ENCODE measurements around the gene ZDHHC5. TPM values are rescaled to one million over a fixed set of nuclear protein-coding genes. Genes with fewer than 3 reads are reported as not detected.

ZDHHC5 gene, protein sequence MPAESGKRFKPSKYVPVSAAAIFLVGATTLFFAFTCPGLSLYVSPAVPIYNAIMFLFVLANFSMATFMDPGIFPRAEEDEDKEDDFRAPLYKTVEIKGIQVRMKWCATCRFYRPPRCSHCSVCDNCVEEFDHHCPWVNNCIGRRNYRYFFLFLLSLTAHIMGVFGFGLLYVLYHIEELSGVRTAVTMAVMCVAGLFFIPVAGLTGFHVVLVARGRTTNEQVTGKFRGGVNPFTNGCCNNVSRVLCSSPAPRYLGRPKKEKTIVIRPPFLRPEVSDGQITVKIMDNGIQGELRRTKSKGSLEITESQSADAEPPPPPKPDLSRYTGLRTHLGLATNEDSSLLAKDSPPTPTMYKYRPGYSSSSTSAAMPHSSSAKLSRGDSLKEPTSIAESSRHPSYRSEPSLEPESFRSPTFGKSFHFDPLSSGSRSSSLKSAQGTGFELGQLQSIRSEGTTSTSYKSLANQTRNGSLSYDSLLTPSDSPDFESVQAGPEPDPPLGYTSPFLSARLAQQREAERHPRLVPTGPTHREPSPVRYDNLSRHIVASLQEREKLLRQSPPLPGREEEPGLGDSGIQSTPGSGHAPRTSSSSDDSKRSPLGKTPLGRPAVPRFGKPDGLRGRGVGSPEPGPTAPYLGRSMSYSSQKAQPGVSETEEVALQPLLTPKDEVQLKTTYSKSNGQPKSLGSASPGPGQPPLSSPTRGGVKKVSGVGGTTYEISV
- 10 to 100 TPM; 27.2 to 69.7 (median 60.1) TPM for total RNA-seq

DNA sequence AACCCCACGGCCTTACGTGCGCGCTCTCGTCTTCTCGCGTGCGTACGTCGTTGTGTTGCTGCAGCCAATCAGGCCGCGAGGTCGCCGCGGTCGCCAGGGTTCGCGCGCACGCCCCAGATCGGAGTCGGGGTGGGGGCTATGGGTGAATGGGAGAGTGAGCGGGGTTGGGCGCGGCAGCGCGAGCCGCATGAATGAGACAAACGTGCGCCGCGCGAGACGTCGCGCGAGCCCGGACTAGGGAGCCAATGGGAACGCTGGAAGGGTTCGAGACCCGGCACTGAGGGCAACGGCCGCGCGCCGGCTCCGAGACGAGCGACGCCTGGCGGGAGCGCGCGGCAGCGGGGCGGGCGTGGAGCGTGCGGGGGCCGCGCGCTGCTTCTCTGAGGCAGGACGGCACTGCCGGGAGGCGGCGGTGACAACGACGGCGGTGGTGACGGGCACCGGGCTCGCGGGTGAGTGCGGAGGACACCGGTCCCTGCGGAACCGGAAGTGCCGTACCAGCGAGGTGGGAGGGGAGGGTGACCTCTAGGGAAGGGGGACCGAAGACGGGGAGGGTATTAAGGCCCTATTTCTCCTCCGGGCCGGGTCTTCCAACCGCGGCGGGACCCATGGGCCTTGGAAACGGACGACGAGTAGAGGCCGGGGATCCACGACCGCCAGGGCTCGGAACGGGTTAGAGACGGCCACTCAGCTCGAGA is at the start of gene ZDHHC5:
ZDHHC5 (plus strand) TSS at position 379 of the 698 bp plus-strand sequence. CDS start 4,977 bp downstream, outside the sequence.
- TF ChIP-seq, protein P1, sequence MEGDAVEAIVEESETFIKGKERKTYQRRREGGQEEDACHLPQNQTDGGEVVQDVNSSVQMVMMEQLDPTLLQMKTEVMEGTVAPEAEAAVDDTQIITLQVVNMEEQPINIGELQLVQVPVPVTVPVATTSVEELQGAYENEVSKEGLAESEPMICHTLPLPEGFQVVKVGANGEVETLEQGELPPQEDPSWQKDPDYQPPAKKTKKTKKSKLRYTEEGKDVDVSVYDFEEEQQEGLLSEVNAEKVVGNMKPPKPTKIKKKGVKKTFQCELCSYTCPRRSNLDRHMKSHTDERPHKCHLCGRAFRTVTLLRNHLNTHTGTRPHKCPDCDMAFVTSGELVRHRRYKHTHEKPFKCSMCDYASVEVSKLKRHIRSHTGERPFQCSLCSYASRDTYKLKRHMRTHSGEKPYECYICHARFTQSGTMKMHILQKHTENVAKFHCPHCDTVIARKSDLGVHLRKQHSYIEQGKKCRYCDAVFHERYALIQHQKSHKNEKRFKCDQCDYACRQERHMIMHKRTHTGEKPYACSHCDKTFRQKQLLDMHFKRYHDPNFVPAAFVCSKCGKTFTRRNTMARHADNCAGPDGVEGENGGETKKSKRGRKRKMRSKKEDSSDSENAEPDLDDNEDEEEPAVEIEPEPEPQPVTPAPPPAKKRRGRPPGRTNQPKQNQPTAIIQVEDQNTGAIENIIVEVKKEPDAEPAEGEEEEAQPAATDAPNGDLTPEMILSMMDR (IDR thresholded peaks at IDR 0.05): peak in 5 of 6 experiments; percentile 63 to 80 (median 76)
- peak; percentile 82 to 94 for TF ChIP-seq POLR2A (IDR thresholded peaks at IDR 0.05)

DNA sequence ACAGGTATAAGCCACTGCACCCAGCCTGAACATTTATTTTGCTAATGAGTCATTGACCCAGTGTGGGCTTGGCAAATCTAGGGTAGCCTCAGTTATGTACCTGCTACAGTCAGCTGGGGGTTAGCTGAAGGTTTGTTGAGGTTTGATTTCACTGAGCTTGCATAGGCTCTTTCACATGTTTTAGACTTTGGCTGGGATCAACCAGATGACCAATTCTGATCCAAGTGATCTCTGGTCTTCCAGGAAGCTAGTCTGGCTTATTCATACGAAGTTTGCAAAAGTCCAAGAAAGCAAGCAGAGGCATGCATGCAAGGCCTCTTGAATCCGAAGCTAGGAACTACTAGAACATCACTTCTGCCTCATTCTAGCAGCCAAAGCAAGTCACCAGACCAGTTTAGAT is 49.5 kb upstream of the ZDHHC5 start:
- no peaks in the 10 kb centered on the region for H3K4me1 ChIP-seq
- H3K4me3 ChIP-seq: no peak overlapping the region
- no peak overlapping the region for H3K27ac ChIP-seq
- H3K9me3 ChIP-seq: peaks cover 0 to 7% (median 2%) of the 10 kb centered on the region in 4 donors
- TF ChIP-seq POLR2A (IDR thresholded peaks at IDR 0.05): no peak
- TF ChIP-seq, protein P1 (IDR thresholded peaks at IDR 0.05): no peak
- H3K27me3 ChIP-seq: no peaks in the 10 kb centered on the region
- DNase-seq: no peak
- H3K36me3 ChIP-seq: peaks cover 0 to 5% (median 0%) of the 10 kb centered on the region in 3 donors

More for the DNA sequence above, at the start of gene ZDHHC5:
- H3K9me3 ChIP-seq: no peaks in the 10 kb centered on the region
- H3K27ac ChIP-seq: peak within 1 kb of the TSS; percentile 96 to 99 (median 98)
- peaks cover 0 to 13% (median 0%) of the 10 kb centered on the region in 3 donors for H3K36me3 ChIP-seq
- peak within 1 kb of the TSS; percentile 79 to 97 (median 88) for H3K4me3 ChIP-seq
- DNase-seq: peak; percentile 99 to 100 (median 100)
- H3K4me1 ChIP-seq: peaks cover 0 to 26% (median 10%) of the 10 kb centered on the region in 4 donors
- H3K27me3 ChIP-seq: no peaks in the 10 kb centered on the region

DNA sequence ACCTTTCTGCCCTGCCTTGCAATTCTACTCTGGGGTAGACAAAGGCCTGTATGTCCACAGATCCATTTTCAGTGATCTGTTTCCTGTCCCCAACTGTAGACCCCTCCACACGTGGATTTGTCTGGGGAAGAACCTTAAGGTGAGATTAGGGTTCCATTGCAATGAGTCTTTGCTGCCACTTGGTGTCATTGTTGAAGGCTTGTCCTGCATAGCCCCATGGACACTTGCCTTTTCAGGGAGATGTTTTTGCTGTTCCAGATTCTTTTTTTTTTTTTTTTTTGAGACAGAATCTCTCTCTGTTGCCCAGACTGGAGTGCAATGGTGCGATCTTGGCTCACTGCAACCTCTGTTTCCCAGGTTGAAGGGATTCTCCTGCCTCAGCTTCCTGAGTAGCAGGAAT is 48.6 kb upstream of the ZDHHC5 start:
- Histone ChIP-seq H3K36me3 (peaks cover 0 to 5% (median 0%) of the 10 kb centered on the region in 3 donors), H3K4me3 (no peak overlapping the region), H3K9me3 (peaks cover 0 to 7% (median 2%) of the 10 kb centered on the region in 4 donors), H3K4me1 (no peaks in the 10 kb centered on the region), H3K27me3 (no peaks in the 10 kb centered on the region), H3K27ac (no peak overlapping the region)
- TF ChIP-seq, protein P1 (IDR thresholded peaks at IDR 0.05): no peak
- no peak for TF ChIP-seq POLR2A (IDR thresholded peaks at IDR 0.05)
- DNase-seq: no peak

DNA sequence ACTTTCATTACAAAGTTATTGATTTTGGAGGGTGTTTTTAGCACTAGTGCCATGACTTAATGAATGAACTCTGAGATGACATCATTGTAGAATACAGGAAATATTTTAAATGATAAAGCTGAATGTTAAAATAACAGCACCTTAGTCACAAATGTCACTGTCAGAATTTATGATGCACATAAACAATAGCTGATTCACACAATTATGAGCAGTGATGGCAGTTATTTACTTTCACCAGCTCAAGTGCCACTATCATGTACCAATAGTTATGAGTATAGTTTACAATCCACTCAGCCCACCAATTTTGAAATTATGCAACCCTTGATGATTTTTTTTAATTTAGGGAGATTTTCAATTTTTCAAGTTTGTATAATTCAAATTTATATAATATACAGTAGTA is 47.4 kb upstream of the ZDHHC5 start:
- Histone ChIP-seq H3K27ac (no peak overlapping the region), H3K4me3 (no peak overlapping the region), H3K27me3 (no peaks in the 10 kb centered on the region), H3K4me1 (no peaks in the 10 kb centered on the region), H3K36me3 (no peaks in the 10 kb centered on the region), H3K9me3 (peaks cover 0 to 7% (median 2%) of the 10 kb centered on the region in 4 donors)
- TF ChIP-seq, protein P1 (IDR thresholded peaks at IDR 0.05): no peak
- no peak for TF ChIP-seq POLR2A (IDR thresholded peaks at IDR 0.05)
- DNase-seq: no peak

DNA sequence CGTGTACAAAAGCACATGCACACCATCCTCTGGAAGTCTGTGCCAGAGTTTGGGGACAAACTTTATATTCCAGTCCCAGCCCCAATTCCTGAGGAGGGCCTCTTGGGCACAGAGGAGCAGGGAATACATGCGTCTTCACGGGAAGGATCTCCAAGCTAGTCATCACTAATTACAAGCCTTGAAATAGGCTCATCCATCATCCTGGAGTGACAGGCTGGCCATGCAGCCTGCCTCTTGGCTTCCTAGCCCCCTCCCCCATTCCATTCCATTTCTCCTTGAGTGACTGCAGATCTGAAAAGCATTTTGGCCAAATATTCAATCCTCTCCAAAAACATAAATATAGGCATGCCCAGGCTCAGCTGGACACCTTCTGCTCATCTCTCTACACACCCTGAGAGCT is 45.7 kb upstream of the ZDHHC5 start:
- no peaks in the 10 kb centered on the region for H3K4me1 ChIP-seq
- TF ChIP-seq POLR2A (IDR thresholded peaks at IDR 0.05): no peak
- TF ChIP-seq, protein P1 (IDR thresholded peaks at IDR 0.05): no peak
- peaks cover 0 to 7% (median 2%) of the 10 kb centered on the region in 4 donors for H3K9me3 ChIP-seq
- no peak for DNase-seq
- H3K36me3 ChIP-seq: no peaks in the 10 kb centered on the region
- H3K27ac ChIP-seq: no peak overlapping the region
- no peak overlapping the region for H3K4me3 ChIP-seq
- no peaks in the 10 kb centered on the region for H3K27me3 ChIP-seq

All from Peyer's patch (tissue), 4 donors.